Panc1 (cell line): ENCODE data around the gene LMTK2.

Experiments
- CTCF ChIP-seq: fragments of 450-650 bp; IDR thresholded peaks from 2 replicates; pipeline ENCODE4 v1.5.1; 2017; ENCODE audit warnings: mild to moderate bottlenecking
- POLR2AphosphoS5 ChIP-seq: IDR thresholded peaks from 2 replicates; pipeline ENCODE4 v1.6.1; 2012; ENCODE audit warnings: mild to moderate bottlenecking, low read depth, low read length, moderate library complexity

- no peak for TF ChIP-seq CTCF
- TF ChIP-seq POLR2AphosphoS5: no peak
These were observed 125.6 kb downstream of the LMTK2 start for GRCh38 chr7:98232263-98232585.
